ENCODE results near the gene STRIP1. TPM values are rescaled to one million over a fixed set of nuclear protein-coding genes. Genes with fewer than 3 reads are reported as not detected.
A peak's percentile ranks its signal among the peaks of the same experiment; 100 is the strongest.

Gene STRIP1
- total RNA-seq, 4 donors from 2014 or later = 43.0 to 71.0 (median 57.6) TPM

GRCh38 chr1:110034040-110034450 is 379 bp upstream of the STRIP1 start:
- no peaks in the 10 kb centered on the region for H3K9me3 ChIP-seq
- H3K27me3 ChIP-seq = no peaks in the 10 kb centered on the region
- H3K4me1 ChIP-seq = peaks cover 23% of the 10 kb centered on the region
- 47% methylated on average over 4 of the region's 4 CpGs for WGBS
- no peak for DNase-seq (ENCODE audit: low spot score in 2 of 2)
- peaks cover 16% of the 10 kb centered on the region for H3K36me3 ChIP-seq
- H3K27ac ChIP-seq = peak overlapping the region; percentile 90
- H3K4me3 ChIP-seq = peak overlapping the region; percentile 95
- TF ChIP-seq CTCF (IDR thresholded peaks at IDR 0.05) (no peak), POLR2AphosphoS5 (IDR thresholded peaks at IDR 0.05) (no peak)

GRCh38 chr1:110035236-110035752 is 870 bp downstream of the STRIP1 start:
- H3K4me3 ChIP-seq = peak overlapping the region; percentile 95
- WGBS = 4% methylated on average over 16 of the region's 16 CpGs
- H3K36me3 ChIP-seq = peaks cover 28% of the 10 kb centered on the region
- peak overlapping the region; percentile 90 for H3K27ac ChIP-seq
- DNase-seq (ENCODE audit: low spot score in 2 of 2) = no peak
- H3K27me3 ChIP-seq = no peaks in the 10 kb centered on the region
- H3K4me1 ChIP-seq = peaks cover 20% of the 10 kb centered on the region
- TF ChIP-seq EP300 (IDR thresholded peaks at IDR 0.05) = no peak
- no peak for TF ChIP-seq CTCF (IDR thresholded peaks at IDR 0.05)
- H3K9me3 ChIP-seq = no peaks in the 10 kb centered on the region

- DNase-seq (ENCODE audit: low spot score in 2 of 2) = no peak
- Histone ChIP-seq H3K27ac (no peak overlapping the region), H3K27me3 (no peaks in the 10 kb centered on the region), H3K4me3 (no peak overlapping the region), H3K4me1 (peaks cover 20% of the 10 kb centered on the region), H3K36me3 (peaks cover 56% of the 10 kb centered on the region), H3K9me3 (no peaks in the 10 kb centered on the region)
- TF ChIP-seq POLR2AphosphoS5 (IDR thresholded peaks at IDR 0.05) (no peak), CTCF (IDR thresholded peaks at IDR 0.05) (no peak)
- 88% methylated on average over 5 of the region's 5 CpGs for WGBS
These were observed 3.8 kb downstream of the STRIP1 start for GRCh38 chr1:110038271-110038670.

GRCh38 chr1:110039641-110040040 is 5.2 kb downstream of the STRIP1 start:
- DNase-seq (ENCODE audit: low spot score in 2 of 2) = no peak
- H3K27me3 ChIP-seq = no peaks in the 10 kb centered on the region

GRCh38 chr1:110040548-110040947 is 6.1 kb downstream of the STRIP1 start:
- TF ChIP-seq POLR2AphosphoS5 (IDR thresholded peaks at IDR 0.05) (no peak), POLR2A (IDR thresholded peaks at IDR 0.05) (no peak), CTCF (IDR thresholded peaks at IDR 0.05) (no peak), EP300 (IDR thresholded peaks at IDR 0.05) (no peak)
- no peak overlapping the region for H3K27ac ChIP-seq
- no peak overlapping the region for H3K4me3 ChIP-seq
- WGBS = 68% methylated on average over 4 of the region's 4 CpGs
- peaks cover 8% of the 10 kb centered on the region for H3K4me1 ChIP-seq
- H3K36me3 ChIP-seq = peaks cover 79% of the 10 kb centered on the region
- no peaks in the 10 kb centered on the region for H3K9me3 ChIP-seq
- no peaks in the 10 kb centered on the region for H3K27me3 ChIP-seq
- no peak for DNase-seq (ENCODE audit: low spot score in 2 of 2)

More at GRCh38 chr1:110039641-110040040, 5.2 kb downstream of the STRIP1 start:
- no peak overlapping the region for H3K4me3 ChIP-seq
- H3K9me3 ChIP-seq = no peaks in the 10 kb centered on the region
- peaks cover 70% of the 10 kb centered on the region for H3K36me3 ChIP-seq
- H3K4me1 ChIP-seq = peaks cover 14% of the 10 kb centered on the region
- TF ChIP-seq POLR2AphosphoS5 (IDR thresholded peaks at IDR 0.05) = no peak
- TF ChIP-seq CTCF (IDR thresholded peaks at IDR 0.05) = no peak
- no peak for TF ChIP-seq EP300 (IDR thresholded peaks at IDR 0.05)
- no peak for TF ChIP-seq POLR2A (IDR thresholded peaks at IDR 0.05)
- H3K27ac ChIP-seq = no peak overlapping the region
- WGBS = 78% methylated on average over 4 of the region's 4 CpGs
